ENCODE results near the gene PFN1.

DNA sequence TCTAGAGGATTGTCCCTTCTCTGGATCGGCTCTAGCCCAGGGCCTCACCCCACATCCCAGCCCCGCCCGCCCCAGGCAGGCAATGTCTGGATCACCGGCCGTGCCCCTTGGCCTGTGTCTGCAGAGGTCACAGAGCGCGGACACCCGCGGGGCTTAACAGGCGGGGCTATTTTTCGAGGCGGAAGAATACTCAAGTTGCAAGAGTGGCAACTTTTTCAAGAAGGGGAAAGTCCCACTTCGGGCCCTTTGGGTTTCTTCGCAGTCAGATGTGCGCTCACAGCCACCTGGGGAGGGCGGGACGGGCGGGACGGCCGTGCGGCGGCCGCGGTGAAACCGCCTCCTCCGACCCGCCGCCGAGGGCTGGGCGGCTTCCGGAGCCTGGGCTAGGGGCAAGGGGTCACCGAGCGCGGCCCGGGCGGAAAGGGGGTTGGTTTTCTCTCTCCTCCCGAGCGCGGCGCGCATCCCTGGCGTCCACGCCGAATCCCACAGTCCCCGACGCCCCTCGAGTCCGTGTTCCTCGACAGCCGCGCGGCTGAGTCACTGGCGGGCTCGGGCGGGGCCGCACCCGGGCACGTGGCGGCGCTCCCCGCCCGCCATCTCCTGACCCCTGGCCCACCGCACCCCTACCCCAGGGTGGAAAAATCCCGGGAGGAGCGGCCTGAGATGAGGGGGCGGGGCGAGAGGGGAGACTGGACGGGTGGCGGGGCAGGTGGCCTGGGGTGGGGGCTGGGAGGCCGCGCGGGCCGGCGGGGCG is 1.2 kb upstream of the PFN1 start:
- TF ChIP-seq, protein P1, sequence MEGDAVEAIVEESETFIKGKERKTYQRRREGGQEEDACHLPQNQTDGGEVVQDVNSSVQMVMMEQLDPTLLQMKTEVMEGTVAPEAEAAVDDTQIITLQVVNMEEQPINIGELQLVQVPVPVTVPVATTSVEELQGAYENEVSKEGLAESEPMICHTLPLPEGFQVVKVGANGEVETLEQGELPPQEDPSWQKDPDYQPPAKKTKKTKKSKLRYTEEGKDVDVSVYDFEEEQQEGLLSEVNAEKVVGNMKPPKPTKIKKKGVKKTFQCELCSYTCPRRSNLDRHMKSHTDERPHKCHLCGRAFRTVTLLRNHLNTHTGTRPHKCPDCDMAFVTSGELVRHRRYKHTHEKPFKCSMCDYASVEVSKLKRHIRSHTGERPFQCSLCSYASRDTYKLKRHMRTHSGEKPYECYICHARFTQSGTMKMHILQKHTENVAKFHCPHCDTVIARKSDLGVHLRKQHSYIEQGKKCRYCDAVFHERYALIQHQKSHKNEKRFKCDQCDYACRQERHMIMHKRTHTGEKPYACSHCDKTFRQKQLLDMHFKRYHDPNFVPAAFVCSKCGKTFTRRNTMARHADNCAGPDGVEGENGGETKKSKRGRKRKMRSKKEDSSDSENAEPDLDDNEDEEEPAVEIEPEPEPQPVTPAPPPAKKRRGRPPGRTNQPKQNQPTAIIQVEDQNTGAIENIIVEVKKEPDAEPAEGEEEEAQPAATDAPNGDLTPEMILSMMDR (IDR thresholded peaks at IDR 0.05) = no peak
- no peak for TF ChIP-seq POLR2A (IDR thresholded peaks at IDR 0.05)
